HepG2 (cell line): ENCODE measurements around the gene UBE3B. TPM values are rescaled to one million over a fixed set of nuclear protein-coding genes. Genes with fewer than 3 reads are reported as not detected.

Source experiments
- ATAC-seq: fragments of 200-7000 bp; cut with Tn5 transposase; 3 replicates; pipeline ENCODE4 v1.9.1; 2020; ENCODE audit warnings: mild to moderate bottlenecking, moderate library complexity
- BruUV-seq: library from RNA; stranded (reverse); fragments of 400-500 nt; replicated peaks from 2 replicates; lab custom pipeline; 2021; lab: Mats Ljungman, UMichigan
- CTCF ChIA-PET: fragments of 300-600 bp; formaldehyde crosslinking; extraction: SDS; loops from one replicate; lab custom pipeline; 2021; ENCODE audit warnings: low total read pairs, inconsistent platforms, low intra/inter-chr PET ratio; lab: Yijun Ruan, JAX
- POLR2A ChIA-PET: fragments of 350-600 bp; sonication (Branson Sonifier 250); formaldehyde crosslinking; loops from one replicate; lab custom pipeline; 2020; ENCODE audit warnings: antibody characterized with exemption, inconsistent platforms; lab: Yijun Ruan, JAX
- DNase-seq: peaks from one replicate; pipeline ENCODE4 v3.0.0-alpha.2; 2015; ENCODE audit warnings: low spot score
- FAIRE-seq: peaks from 3 replicates; lab custom pipeline; 2011; peaks lifted over from hg19 to GRCh38; lab: Jason Lieb, UNC
- H2AFZ ChIP-seq: one replicate; pipeline ENCODE4 v1.6.1; 2011; ENCODE audit warnings: low read length, inconsistent platforms
- H3K27ac ChIP-seq: fragments of 300-600 bp; 3 replicates; pipeline ENCODE4 v1.8.0; 2011; ENCODE audit warnings: mixed run types, mild to moderate bottlenecking, mixed read lengths, low read length, inconsistent platforms; ENCODE audit not compliant: insufficient read depth; ENCODE audit errors: extremely low read length
- H3K27me3 ChIP-seq, 2 experiments: fragments of 200-600 bp in 1 of 2; 2 replicates in 1 of 2; 3 replicates in 1 of 2; pipeline versions ENCODE4 v1.6.0 to v1.8.0; 2011; ENCODE audit warnings: low read length in 2 of 2, mild to moderate bottlenecking in 2 of 2, moderate library complexity in 2 of 2, inconsistent platforms in 1 of 2; ENCODE audit not compliant: insufficient read depth in 2 of 2, control insufficient read depth in 1 of 2
- H3K36me3 ChIP-seq, 2 experiments: fragments of 200-600 bp in 1 of 2; replicated peaks in 1 of 2; 2 replicates in 1 of 2; 3 replicates in 1 of 2; pipeline versions ENCODE4 v1.5.1 to v1.8.0; 2011; ENCODE audit warnings: low read length in 2 of 2, inconsistent platforms in 1 of 2; ENCODE audit not compliant: insufficient read depth in 2 of 2, control insufficient read depth in 1 of 2
- H3K4me1 ChIP-seq: 2 replicates; pipeline ENCODE4 v1.5.1; 2012; ENCODE audit warnings: low read length, inconsistent platforms; ENCODE audit not compliant: insufficient read depth
- H3K4me2 ChIP-seq: 2 replicates; pipeline ENCODE4 v1.6.0; 2011; ENCODE audit warnings: low read depth, low read length, inconsistent platforms
- H3K4me3 ChIP-seq, 3 experiments: fragments of 200-600 bp in 1 of 3; sonication (generic), shearing (Covaris generic) in 1 of 3; replicated peaks in 1 of 3; 2 replicates each; pipeline ENCODE4 v1.5.1; 2011 to 2016; ENCODE audit warnings: low read length in 3 of 3, inconsistent platforms in 2 of 3, low read depth in 2 of 3, mild to moderate bottlenecking in 2 of 3, control low read depth in 1 of 3, mixed read lengths in 1 of 3; ENCODE audit not compliant: insufficient read depth in 1 of 3
- H3K79me2 ChIP-seq: one replicate; pipeline ENCODE4 v1.6.1; 2011; ENCODE audit warnings: low read length, inconsistent platforms; ENCODE audit not compliant: insufficient read depth
- H3K9ac ChIP-seq: 2 replicates; pipeline ENCODE4 v1.6.0; 2011; ENCODE audit warnings: mild to moderate bottlenecking, low read depth, low read length, inconsistent platforms; ENCODE audit not compliant: insufficient read depth
- H3K9me3 ChIP-seq: 2 replicates; pipeline ENCODE4 v1.5.1; 2012; ENCODE audit warnings: mild to moderate bottlenecking, low read length
- H4K20me1 ChIP-seq: 2 replicates; pipeline ENCODE4 v1.6.0; 2011; ENCODE audit warnings: inconsistent platforms, mild to moderate bottlenecking, low read length, moderate library complexity; ENCODE audit not compliant: insufficient read depth
- ARNTL ChIP-seq: sonication (generic); formaldehyde crosslinking; IDR thresholded peaks from 2 replicates; pipeline ENCODE4 v1.4.0; 2020; ENCODE audit warnings: mild to moderate bottlenecking, missing genetic modification reagents
- BCL6 ChIP-seq: IDR thresholded peaks from 2 replicates; pipeline ENCODE4 v1.6.1; 2016; ENCODE audit warnings: missing genetic modification reagents, missing compliant biosample characterization
- IRX3 ChIP-seq: sonication (generic); formaldehyde crosslinking; IDR thresholded peaks from 2 replicates; pipeline ENCODE4 v1.8.1; 2023; ENCODE audit warnings: mild to moderate bottlenecking, low read depth, missing genetic modification reagents, borderline replicate concordance
- NCOA2 ChIP-seq: sonication (generic); formaldehyde crosslinking; IDR thresholded peaks from 2 replicates; pipeline ENCODE4 v1.8.0; 2022; ENCODE audit warnings: inconsistent platforms
- NR2F6 ChIP-seq, 2 experiments: IDR thresholded peaks; 2 replicates each; pipeline ENCODE4 v1.6.1; 2016; ENCODE audit warnings: antibody characterized with exemption in 1 of 2, mild to moderate bottlenecking in 1 of 2
- RORA ChIP-seq: sonication (generic); formaldehyde crosslinking; IDR thresholded peaks from 2 replicates; pipeline ENCODE4 v1.5.0; 2020; ENCODE audit warnings: mild to moderate bottlenecking, missing genetic modification reagents, moderate library complexity
- SRF ChIP-seq: IDR thresholded peaks from 2 replicates; pipeline ENCODE4 v1.6.1; 2011; ENCODE audit warnings: mild to moderate bottlenecking, low read depth, low read length, moderate library complexity
- TFE3 ChIP-seq: IDR thresholded peaks from 2 replicates; pipeline ENCODE4 v1.6.1; 2016
- XRCC5 ChIP-seq: fragments of 200-400 bp; formaldehyde crosslinking; optimal IDR thresholded peaks from 2 replicates; pipeline ENCODE3; 2017; ENCODE audit warnings: mild to moderate bottlenecking, low read length
- ZBTB10 ChIP-seq: sonication (generic); formaldehyde crosslinking; IDR thresholded peaks from 2 replicates; pipeline ENCODE4 v1.4.0; 2020; ENCODE audit warnings: missing genetic modification reagents, borderline replicate concordance
- ZFX ChIP-seq: sonication (generic); formaldehyde crosslinking; IDR thresholded peaks from 2 replicates; pipeline ENCODE4 v1.4.0; 2020; ENCODE audit warnings: mild to moderate bottlenecking, low read depth, missing genetic modification reagents, moderate library complexity
- WGBS: methylation state at CpG from one replicate; pipeline ENCODE4 v1.1.6; 2017; ENCODE audit warnings: low lambda C conversion rate; 5-methylcytosine and 5-hydroxymethylcytosine counted together
- in situ Hi-C: cut with HindIII; loops from 2 replicates; pipeline ENCODE4 v1.10.0; 2017; ENCODE audit warnings: low pct_unique_long_range_greater_than_20kb; ENCODE audit not compliant: extremely low pct_ligation_motif_present
- intact Hi-C: fragments of 100-400 bp; cut with micrococcal nuclease; formaldehyde crosslinking; loops from one replicate; pipeline ENCODE4 v1.10.0; 2022; ENCODE audit not compliant: unreplicated experiment
- polyA plus RNA-seq, 8 experiments: library from polyadenylated mRNA; depleted of rRNA in 3 of 8; stranded (reverse) in 7 of 8; unstranded in 1 of 8; fragments of >200 nt; fragmentation: Illumina TruSeq in 4 of 8; extraction: Trizol in 4 of 8; gene quantifications; 2 replicates each; pipeline versions ENCODE4 v1.2.1 to v1.2.3, GENCODE V29; 2011 to 2016; ENCODE audit warnings: low read depth in 4 of 8, missing spikeins in 1 of 8, mixed read lengths in 1 of 8; ENCODE audit not compliant: insufficient read depth in 1 of 8
- total RNA-seq, 5 experiments: library from RNA; depleted of rRNA; stranded (reverse); fragments of >200 nt; fragmentation: Illumina TruSeq; extraction: Trizol; gene quantifications; 2 replicates each; pipeline ENCODE4 v1.2.3, GENCODE V29; 2016; ENCODE audit warnings: low read depth in 1 of 5
- TF ChIP-seq, protein P1 (sequence below): sonication (generic); formaldehyde crosslinking; IDR thresholded peaks from 2 replicates; pipeline ENCODE4 v1.5.1; 2020; ENCODE audit warnings: mild to moderate bottlenecking, missing genetic modification reagents, moderate library complexity

UBE3B gene
- total and polyA plus RNA-seq, 2 of the 13 experiments (the other 11 are each of a cell fraction or from before 2014, with no cell fraction given), result 22.7 to 25.3 TPM

DNA sequence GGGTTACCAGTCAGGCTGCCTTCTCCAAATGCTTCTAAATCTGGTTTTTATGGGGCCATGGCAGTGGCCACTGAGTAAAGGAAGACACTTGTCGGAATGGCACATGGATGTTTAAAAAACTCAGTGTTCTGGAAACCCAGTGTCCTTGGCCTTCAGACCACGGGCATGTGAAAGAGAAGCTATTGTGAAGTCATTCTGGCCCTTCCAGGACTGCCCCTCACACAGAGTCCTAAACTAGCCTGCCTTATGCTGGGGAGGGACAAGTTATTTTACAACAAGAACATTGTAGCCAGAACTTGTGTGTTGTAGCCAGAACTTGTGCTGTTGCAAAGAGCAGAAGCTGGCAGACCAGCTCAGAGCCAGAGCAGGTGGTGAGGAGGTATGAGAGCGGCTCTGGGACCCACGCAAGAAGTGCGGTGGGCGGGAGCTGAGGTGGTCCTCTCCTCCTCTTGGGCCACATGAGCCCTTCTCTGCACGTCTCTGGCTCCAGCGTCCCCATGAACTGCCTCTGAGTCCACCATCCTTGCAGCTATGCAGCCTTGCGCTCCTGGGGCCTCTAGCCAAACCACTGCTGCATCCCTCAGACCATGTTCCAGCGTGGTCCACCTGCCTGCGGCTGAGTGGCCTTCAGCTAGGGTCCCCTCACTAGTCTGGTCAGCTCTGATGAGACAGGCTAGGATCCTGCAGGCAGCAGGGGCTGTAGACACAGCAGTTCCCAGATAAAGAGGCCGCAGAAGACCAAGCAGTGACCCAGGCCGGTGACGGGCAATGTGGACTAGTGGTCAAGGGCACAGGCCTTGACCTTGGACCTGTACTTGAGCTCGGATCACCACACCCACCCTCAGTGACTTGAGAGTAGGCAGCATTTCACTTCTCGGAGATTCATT, 63.3 kb downstream of the UBE3B start:
- ATAC-seq (peak; percentile 28), FAIRE-seq (no peak)
- TF ChIP-seq ZBTB10 (CRISPR knock-in tag) (no peak), XRCC5 (peak; percentile 20), SRF (no peak), BCL6 (CRISPR knock-in tag) (0 out of 2 replicates have a peak, but pooled peaks have one; percentile 11), TFE3 (CRISPR knock-in tag) (no peak), ZFX (CRISPR knock-in tag) (peak; percentile 27; the same call in 1 of the 2 replicates), ARNTL (CRISPR knock-in tag) (no peak), NCOA2 (CRISPR knock-in tag) (no peak), NR2F6 (IDR thresholded peaks at IDR 0.05) (no peak), NR2F6 (CRISPR knock-in tag; IDR thresholded peaks at IDR 0.05) (0 out of 2 replicates have a peak, but pooled peaks have one; percentile 17), RORA (CRISPR knock-in tag) (no peak), IRX3 (CRISPR knock-in tag) (no peak)
- TF ChIP-seq, protein P1, sequence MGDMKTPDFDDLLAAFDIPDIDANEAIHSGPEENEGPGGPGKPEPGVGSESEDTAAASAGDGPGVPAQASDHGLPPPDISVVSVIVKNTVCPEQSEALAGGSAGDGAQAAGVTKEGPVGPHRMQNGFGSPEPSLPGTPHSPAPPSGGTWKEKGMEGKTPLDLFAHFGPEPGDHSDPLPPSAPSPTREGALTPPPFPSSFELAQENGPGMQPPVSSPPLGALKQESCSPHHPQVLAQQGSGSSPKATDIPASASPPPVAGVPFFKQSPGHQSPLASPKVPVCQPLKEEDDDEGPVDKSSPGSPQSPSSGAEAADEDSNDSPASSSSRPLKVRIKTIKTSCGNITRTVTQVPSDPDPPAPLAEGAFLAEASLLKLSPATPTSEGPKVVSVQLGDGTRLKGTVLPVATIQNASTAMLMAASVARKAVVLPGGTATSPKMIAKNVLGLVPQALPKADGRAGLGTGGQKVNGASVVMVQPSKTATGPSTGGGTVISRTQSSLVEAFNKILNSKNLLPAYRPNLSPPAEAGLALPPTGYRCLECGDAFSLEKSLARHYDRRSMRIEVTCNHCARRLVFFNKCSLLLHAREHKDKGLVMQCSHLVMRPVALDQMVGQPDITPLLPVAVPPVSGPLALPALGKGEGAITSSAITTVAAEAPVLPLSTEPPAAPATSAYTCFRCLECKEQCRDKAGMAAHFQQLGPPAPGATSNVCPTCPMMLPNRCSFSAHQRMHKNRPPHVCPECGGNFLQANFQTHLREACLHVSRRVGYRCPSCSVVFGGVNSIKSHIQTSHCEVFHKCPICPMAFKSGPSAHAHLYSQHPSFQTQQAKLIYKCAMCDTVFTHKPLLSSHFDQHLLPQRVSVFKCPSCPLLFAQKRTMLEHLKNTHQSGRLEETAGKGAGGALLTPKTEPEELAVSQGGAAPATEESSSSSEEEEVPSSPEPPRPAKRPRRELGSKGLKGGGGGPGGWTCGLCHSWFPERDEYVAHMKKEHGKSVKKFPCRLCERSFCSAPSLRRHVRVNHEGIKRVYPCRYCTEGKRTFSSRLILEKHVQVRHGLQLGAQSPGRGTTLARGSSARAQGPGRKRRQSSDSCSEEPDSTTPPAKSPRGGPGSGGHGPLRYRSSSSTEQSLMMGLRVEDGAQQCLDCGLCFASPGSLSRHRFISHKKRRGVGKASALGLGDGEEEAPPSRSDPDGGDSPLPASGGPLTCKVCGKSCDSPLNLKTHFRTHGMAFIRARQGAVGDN (CRISPR knock-in tag), result peak; percentile 25; the same call in 1 of the 2 replicates

More for the DNA sequence above, 63.3 kb downstream of the UBE3B start:
- no peak overlapping the region for H3K4me2 ChIP-seq
- BruUV-seq, result no TSS peak
- H3K4me3 ChIP-seq, result no peak overlapping the region
- no peaks in the 10 kb centered on the region for H4K20me1 ChIP-seq
- no peak overlapping the region for H3K27ac ChIP-seq
- H2AFZ ChIP-seq, result no peak overlapping the region
- H3K9ac ChIP-seq, result no peak overlapping the region
- no peaks in the 10 kb centered on the region for H3K9me3 ChIP-seq
- DNase-seq, result peak; percentile 34
- CTCF ChIA-PET, result no interaction called here
- H3K27me3 ChIP-seq, result peaks cover 2% of the 10 kb centered on the region in 2 experiments; a peak in 2 of 5 replicates
- no peaks in the 10 kb centered on the region for H3K36me3 ChIP-seq
- H3K79me2 ChIP-seq, result no peaks in the 10 kb centered on the region
- WGBS, result 45% methylated on average over 9 of the region's 16 CpGs
- POLR2A ChIA-PET, result interaction anchor here (0.9 to 1.4 kb wide), 2 partner anchors 19 to 232 kb away, joined by 3 to 4 read pairs; no protein-coding TSS in a partner anchor
- in situ Hi-C loops (no loop called here), intact Hi-C loops (no loop called here)
- peaks cover 36% of the 10 kb centered on the region for H3K4me1 ChIP-seq
